ENCODE data around the gene ZNF687.

The ZNF687 gene

GRCh38 chr1:151287767-151288500 lies 5.8 kb downstream of the ZNF687 start:
- TF ChIP-seq CTCF (IDR thresholded peaks at IDR 0.05; ENCODE audit: extremely low read depth, insufficient read depth, missing control alignments) = no peak
- in situ Hi-C loops (cut with MboI; ENCODE audit: low pct_unique_long_range_greater_than_20kb, low sequenced_read_pairs, unreplicated experiment) = no loop called here
- no peak for DNase-seq (ENCODE audit: low spot score)

GRCh38 chr1:151288502-151288901 lies 6.4 kb downstream of the ZNF687 start:
- no peak for TF ChIP-seq CTCF (IDR thresholded peaks at IDR 0.05; ENCODE audit: extremely low read depth, insufficient read depth, missing control alignments)
- in situ Hi-C loops (cut with MboI; ENCODE audit: low pct_unique_long_range_greater_than_20kb, low sequenced_read_pairs, unreplicated experiment) = no loop called here
- DNase-seq (ENCODE audit: low spot score) = no peak

GRCh38 chr1:151289080-151289935 lies 7.2 kb downstream of the ZNF687 start:
- no peak for DNase-seq (ENCODE audit: low spot score)
- in situ Hi-C loops (cut with MboI; ENCODE audit: low pct_unique_long_range_greater_than_20kb, low sequenced_read_pairs, unreplicated experiment) = no loop called here
- TF ChIP-seq CTCF (IDR thresholded peaks at IDR 0.05; ENCODE audit: extremely low read depth, insufficient read depth, missing control alignments) = no peak

- TF ChIP-seq CTCF (IDR thresholded peaks at IDR 0.05; ENCODE audit: extremely low read depth, insufficient read depth, missing control alignments) = no peak
- in situ Hi-C loops (cut with MboI; ENCODE audit: low pct_unique_long_range_greater_than_20kb, low sequenced_read_pairs, unreplicated experiment) = no loop called here
- DNase-seq (ENCODE audit: low spot score) = no peak
Observed at GRCh38 chr1:151289991-151290708, 8.1 kb downstream of the ZNF687 start.

GRCh38 chr1:151290709-151291303 lies 8.7 kb downstream of the ZNF687 start:
- no peak for DNase-seq (ENCODE audit: low spot score)
- TF ChIP-seq CTCF (IDR thresholded peaks at IDR 0.05; ENCODE audit: extremely low read depth, insufficient read depth, missing control alignments) = no peak
- in situ Hi-C loops (cut with MboI; ENCODE audit: low pct_unique_long_range_greater_than_20kb, low sequenced_read_pairs, unreplicated experiment) = no loop called here

Data from GM13977 (cell line).